Body of pancreas (tissue), 4 donors: ENCODE measurements around the gene ADPRS.

ENCODE experiments used
- CTCF ChIP-seq, 7 experiments: fragments of 450-650 bp in 4 of 7; fragments of 200-600 bp in 3 of 7; sonication (generic) in 3 of 7; IDR thresholded peaks; one replicate each; pipeline ENCODE4 v1.5.1; 2016 to 2019; ENCODE audit warnings: antibody characterized with exemption in 7 of 7
- POLR2A ChIP-seq, 3 donors: fragments of 450-650 bp; IDR thresholded peaks; one replicate each; pipeline ENCODE4 v1.6.1; 2016; ENCODE audit warnings: antibody characterized with exemption in 3 of 3, mild to moderate bottlenecking in 2 of 3

- TF ChIP-seq CTCF (IDR thresholded peaks at IDR 0.05) (no peak), POLR2A (IDR thresholded peaks at IDR 0.05) (no peak)
Observed at GRCh38 chr1:36115200-36115669, 26.5 kb downstream of the ADPRS start.
